Breast epithelium (tissue), 3 donors: ENCODE results near the gene PPP1R11.

Source experiments
- POLR2A ChIP-seq: fragments of 450-650 bp; IDR thresholded peaks from one replicate; pipeline ENCODE4 v1.6.1; 2016; ENCODE audit warnings: antibody characterized with exemption, mild to moderate bottlenecking, moderate library complexity
- TF ChIP-seq, protein P1 (sequence below), 3 donors: fragments of 450-650 bp; IDR thresholded peaks; one replicate each; pipeline ENCODE4 v1.5.1; 2016 to 2017; ENCODE audit warnings: antibody characterized with exemption in 3 of 3, mild to moderate bottlenecking in 3 of 3, moderate library complexity in 3 of 3

DNA sequence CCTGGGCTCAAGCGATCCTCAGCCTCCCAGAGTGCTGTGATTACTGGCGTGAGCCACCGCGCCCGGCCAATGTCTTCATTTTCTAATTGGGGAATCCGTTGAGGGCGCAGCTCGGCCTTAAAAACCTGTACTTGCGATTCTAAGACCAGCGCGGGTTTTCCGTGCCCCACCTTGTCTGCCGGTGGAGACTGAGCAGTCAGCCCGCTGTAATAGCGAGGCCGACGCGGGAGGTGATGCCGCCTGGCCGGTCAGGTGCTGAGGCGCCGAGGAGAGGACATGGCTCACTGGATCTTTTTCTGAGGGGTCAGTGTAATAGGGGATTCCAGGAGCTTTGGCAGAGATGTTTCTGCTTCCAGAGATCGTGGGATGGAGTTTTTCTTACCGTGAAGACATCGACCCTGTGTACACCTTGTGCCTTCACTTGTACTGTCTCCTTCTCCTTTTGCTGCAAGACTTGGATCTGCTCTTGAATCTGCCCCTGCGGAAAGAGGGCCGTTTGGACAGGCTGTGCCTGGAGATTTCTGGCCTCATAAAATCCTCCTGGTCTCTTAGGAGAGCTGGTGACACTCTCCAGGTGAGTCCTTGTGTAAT is 44.4 kb downstream of the PPP1R11 start:
- TF ChIP-seq, protein P1, sequence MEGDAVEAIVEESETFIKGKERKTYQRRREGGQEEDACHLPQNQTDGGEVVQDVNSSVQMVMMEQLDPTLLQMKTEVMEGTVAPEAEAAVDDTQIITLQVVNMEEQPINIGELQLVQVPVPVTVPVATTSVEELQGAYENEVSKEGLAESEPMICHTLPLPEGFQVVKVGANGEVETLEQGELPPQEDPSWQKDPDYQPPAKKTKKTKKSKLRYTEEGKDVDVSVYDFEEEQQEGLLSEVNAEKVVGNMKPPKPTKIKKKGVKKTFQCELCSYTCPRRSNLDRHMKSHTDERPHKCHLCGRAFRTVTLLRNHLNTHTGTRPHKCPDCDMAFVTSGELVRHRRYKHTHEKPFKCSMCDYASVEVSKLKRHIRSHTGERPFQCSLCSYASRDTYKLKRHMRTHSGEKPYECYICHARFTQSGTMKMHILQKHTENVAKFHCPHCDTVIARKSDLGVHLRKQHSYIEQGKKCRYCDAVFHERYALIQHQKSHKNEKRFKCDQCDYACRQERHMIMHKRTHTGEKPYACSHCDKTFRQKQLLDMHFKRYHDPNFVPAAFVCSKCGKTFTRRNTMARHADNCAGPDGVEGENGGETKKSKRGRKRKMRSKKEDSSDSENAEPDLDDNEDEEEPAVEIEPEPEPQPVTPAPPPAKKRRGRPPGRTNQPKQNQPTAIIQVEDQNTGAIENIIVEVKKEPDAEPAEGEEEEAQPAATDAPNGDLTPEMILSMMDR (IDR thresholded peaks at IDR 0.05) = no peak
- TF ChIP-seq POLR2A = no peak
